Peyer's patch (tissue), 4 donors: ENCODE data around the gene ASB13. TPM values are rescaled to one million over a fixed set of nuclear protein-coding genes. Genes with fewer than 3 reads are reported as not detected.

ENCODE experiments used
- DNase-seq, 3 donors: peaks; one replicate each; pipeline ENCODE4 v3.0.0-alpha.2; 2017 to 2019
- H3K27ac ChIP-seq, 4 donors: fragments of 200-600 bp; sonication (generic); one replicate each; pipeline ENCODE4 v1.5.1; 2016 to 2019
- H3K27me3 ChIP-seq, 2 donors: fragments of 200-600 bp; sonication (generic); one replicate each; pipeline ENCODE4 v1.5.1; 2019
- H3K36me3 ChIP-seq, 3 donors: fragments of 200-600 bp; sonication (generic); one replicate each; pipeline ENCODE4 v1.5.1; 2016 to 2019
- H3K4me1 ChIP-seq, 4 donors: fragments of 200-600 bp; sonication (generic); one replicate each; pipeline ENCODE4 v1.5.1; 2016 to 2019
- H3K4me3 ChIP-seq, 4 donors: fragments of 200-600 bp; sonication (generic); 1 replicate in 3 of 4; 2 replicates in 1 of 4; pipeline ENCODE4 v1.5.1; 2016 to 2019; ENCODE audit warnings: mild to moderate bottlenecking in 1 of 4
- H3K9me3 ChIP-seq, 4 donors: fragments of 200-600 bp; sonication (generic); one replicate each; pipeline ENCODE4 v1.5.1; 2016 to 2019; ENCODE audit warnings: mild to moderate bottlenecking in 1 of 4
- POLR2A ChIP-seq, 2 donors: fragments of 450-650 bp; IDR thresholded peaks; one replicate each; pipeline ENCODE4 v1.5.1; 2017; ENCODE audit warnings: antibody characterized with exemption in 2 of 2, mild to moderate bottlenecking in 2 of 2, moderate library complexity in 2 of 2
- total RNA-seq, 4 donors: library from RNA; depleted of rRNA; stranded (reverse); fragments of >200 nt; gene quantifications; one replicate each; pipeline ENCODE4 v1.1.0, GENCODE V29; 2016
- TF ChIP-seq, protein P1 (sequence below), 6 experiments: fragments of 450-650 bp in 4 of 6; fragments of 200-600 bp in 2 of 6; sonication (generic) in 1 of 6; IDR thresholded peaks; one replicate each; pipeline ENCODE4 v1.5.1; 2017 to 2019; ENCODE audit warnings: antibody characterized with exemption in 6 of 6, mild to moderate bottlenecking in 3 of 6, moderate library complexity in 1 of 6

Gene ASB13
- total RNA-seq, 4 donors from 2014 or later, result 28.1 to 80.9 (median 61.2) TPM

GRCh38 chr10:5662708-5663579, 3.5 kb downstream of the ASB13 start:
- Histone ChIP-seq H3K4me1 (peaks cover 4 to 48% (median 14%) of the 10 kb centered on the region in 4 donors), H3K27ac (no peak overlapping the region), H3K4me3 (no peak overlapping the region), H3K27me3 (no peaks in the 10 kb centered on the region), H3K9me3 (no peaks in the 10 kb centered on the region), H3K36me3 (no peaks in the 10 kb centered on the region)
- DNase-seq, result no peak
- TF ChIP-seq, protein P1, sequence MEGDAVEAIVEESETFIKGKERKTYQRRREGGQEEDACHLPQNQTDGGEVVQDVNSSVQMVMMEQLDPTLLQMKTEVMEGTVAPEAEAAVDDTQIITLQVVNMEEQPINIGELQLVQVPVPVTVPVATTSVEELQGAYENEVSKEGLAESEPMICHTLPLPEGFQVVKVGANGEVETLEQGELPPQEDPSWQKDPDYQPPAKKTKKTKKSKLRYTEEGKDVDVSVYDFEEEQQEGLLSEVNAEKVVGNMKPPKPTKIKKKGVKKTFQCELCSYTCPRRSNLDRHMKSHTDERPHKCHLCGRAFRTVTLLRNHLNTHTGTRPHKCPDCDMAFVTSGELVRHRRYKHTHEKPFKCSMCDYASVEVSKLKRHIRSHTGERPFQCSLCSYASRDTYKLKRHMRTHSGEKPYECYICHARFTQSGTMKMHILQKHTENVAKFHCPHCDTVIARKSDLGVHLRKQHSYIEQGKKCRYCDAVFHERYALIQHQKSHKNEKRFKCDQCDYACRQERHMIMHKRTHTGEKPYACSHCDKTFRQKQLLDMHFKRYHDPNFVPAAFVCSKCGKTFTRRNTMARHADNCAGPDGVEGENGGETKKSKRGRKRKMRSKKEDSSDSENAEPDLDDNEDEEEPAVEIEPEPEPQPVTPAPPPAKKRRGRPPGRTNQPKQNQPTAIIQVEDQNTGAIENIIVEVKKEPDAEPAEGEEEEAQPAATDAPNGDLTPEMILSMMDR (IDR thresholded peaks at IDR 0.05), result no peak
- no peak for TF ChIP-seq POLR2A (IDR thresholded peaks at IDR 0.05)

- H3K27me3 ChIP-seq, result no peaks in the 10 kb centered on the region
- DNase-seq, result no peak
- TF ChIP-seq, protein P1 (IDR thresholded peaks at IDR 0.05), result no peak
- no peak for TF ChIP-seq POLR2A (IDR thresholded peaks at IDR 0.05)
- no peaks in the 10 kb centered on the region for H3K36me3 ChIP-seq
- H3K9me3 ChIP-seq, result no peaks in the 10 kb centered on the region
- peaks cover 4 to 48% (median 10%) of the 10 kb centered on the region in 4 donors for H3K4me1 ChIP-seq
- H3K27ac ChIP-seq, result peak overlapping the region in 1 of 4 donors; percentile 66
- no peak overlapping the region for H3K4me3 ChIP-seq
Measured at GRCh38 chr10:5661043-5661442, 5.4 kb downstream of the ASB13 start.

- Histone ChIP-seq H3K27ac (peak overlapping the region in 3 of 4 donors; percentile 14 to 66 (median 64)), H3K27me3 (no peaks in the 10 kb centered on the region), H3K36me3 (no peaks in the 10 kb centered on the region), H3K4me3 (no peak overlapping the region), H3K4me1 (peaks cover 4 to 55% (median 10%) of the 10 kb centered on the region in 4 donors), H3K9me3 (no peaks in the 10 kb centered on the region)
- no peak for TF ChIP-seq POLR2A (IDR thresholded peaks at IDR 0.05)
- TF ChIP-seq, protein P1 (IDR thresholded peaks at IDR 0.05), result peak in 1 of 6 experiments; percentile 24
- peak in 2 of 3 donors; percentile 36 to 79 for DNase-seq
Measured at GRCh38 chr10:5659702-5660528, 6.5 kb downstream of the ASB13 start.

DNA sequence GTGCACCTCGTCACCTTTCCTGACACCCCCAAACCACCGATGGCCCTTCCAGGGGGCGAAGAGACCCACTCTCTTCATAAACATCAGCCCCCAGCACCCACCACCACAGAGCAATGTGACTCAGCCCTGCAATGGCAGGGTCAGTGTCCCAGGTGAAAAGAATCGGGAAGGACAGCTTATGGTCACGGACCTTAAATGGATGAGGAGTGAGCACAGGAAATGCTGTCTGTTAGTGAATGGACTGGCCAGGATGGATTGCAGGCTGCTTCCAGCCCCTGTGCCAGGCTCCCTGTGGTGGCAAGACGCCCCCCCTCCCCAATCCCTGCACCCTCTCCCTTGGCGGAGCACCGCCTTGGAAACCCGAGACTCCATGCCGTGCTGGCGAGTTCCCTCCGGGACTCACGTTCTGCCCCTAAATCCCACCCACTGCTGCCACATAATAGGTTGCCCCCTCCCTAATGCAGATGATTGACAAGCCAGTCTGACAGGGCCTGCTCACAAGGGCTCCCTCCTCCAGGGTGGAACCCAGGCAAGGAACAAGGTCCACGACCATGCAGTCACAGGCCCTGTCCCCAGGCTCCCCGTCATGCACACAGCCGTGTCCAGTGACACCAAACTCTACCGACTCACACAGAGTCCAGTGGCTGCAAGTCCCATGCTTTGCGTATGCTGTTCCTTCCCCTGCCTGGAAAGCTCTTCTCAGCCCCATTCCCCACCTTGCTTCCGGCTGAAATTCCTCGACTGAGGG, 7.3 kb downstream of the ASB13 start:
- DNase-seq, result no peak
- TF ChIP-seq, protein P1 (IDR thresholded peaks at IDR 0.05), result no peak
- TF ChIP-seq POLR2A (IDR thresholded peaks at IDR 0.05), result no peak
- Histone ChIP-seq H3K4me1 (peaks cover 4 to 53% (median 10%) of the 10 kb centered on the region in 4 donors), H3K36me3 (no peaks in the 10 kb centered on the region), H3K27ac (peak overlapping the region in 2 of 4 donors; percentile 14 to 64), H3K4me3 (no peak overlapping the region), H3K9me3 (no peaks in the 10 kb centered on the region), H3K27me3 (no peaks in the 10 kb centered on the region)
